Stimulated activated CD8-positive, alpha-beta memory T cell treated with anti-CD3 and anti-CD28 coated beads, Interleukin-4, amount 100 ng/mL, for 4 hours (primary cell): ENCODE data around the gene CFTR.
"Not testable (repeated sequence)": the region's sequence is repeated elsewhere in the genome, so short reads cannot be mapped to it uniquely, and the experiment has no call there.

Experiments
- DNase-seq, 2 donors: peaks; one replicate each; pipeline ENCODE4 v3.0.0-alpha.2; 2020; ENCODE audit warnings: low read depth in 2 of 2, low spot score in 1 of 2

Gene CFTR

GRCh38 chr7:117479225-117480054 is at the start of gene CFTR:
CFTR (plus strand) TSS chr7:117480025; CDS start chr7:117480095, 70 bp downstream.
- no peak for DNase-seq

- DNase-seq: no peak
These were observed 44.3 kb upstream of the CFTR start for GRCh38 chr7:117435475-117436043.

- DNase-seq: no peak
These were observed 35.2 kb upstream of the CFTR start for GRCh38 chr7:117444646-117445045.

- DNase-seq: no peak
These were observed 34.6 kb upstream of the CFTR start for GRCh38 chr7:117445206-117445605.

- no peak for DNase-seq
These were observed 33.5 kb upstream of the CFTR start for GRCh38 chr7:117446220-117446815.

GRCh38 chr7:117448655-117449054 is 31.2 kb upstream of the CFTR start:
- DNase-seq: no peak

- DNase-seq: no peak
These were observed 20.7 kb upstream of the CFTR start for GRCh38 chr7:117458977-117459583.

GRCh38 chr7:117459735-117460134 is 20.1 kb upstream of the CFTR start:
- DNase-seq: no peak

GRCh38 chr7:117460815-117461214 is 19.0 kb upstream of the CFTR start:
- not testable (repeated sequence) for DNase-seq

GRCh38 chr7:117468174-117468573 is 11.7 kb upstream of the CFTR start:
- DNase-seq: no peak

- DNase-seq: no peak
These were observed 9.0 kb upstream of the CFTR start for GRCh38 chr7:117470777-117471176.

GRCh38 chr7:117472335-117472734 is 7.5 kb upstream of the CFTR start:
- no peak for DNase-seq

- no peak for DNase-seq
These were observed 3.1 kb upstream of the CFTR start for GRCh38 chr7:117476557-117477215.

- no peak for DNase-seq
These were observed 995 bp upstream of the CFTR start for GRCh38 chr7:117478836-117479224.

- no peak for DNase-seq
These were observed 184 bp downstream of the CFTR start for GRCh38 chr7:117480055-117480362.

- DNase-seq: no peak
These were observed 1.2 kb downstream of the CFTR start for GRCh38 chr7:117480978-117481377.

GRCh38 chr7:117485118-117485620 is 5.3 kb downstream of the CFTR start:
- DNase-seq: no peak

GRCh38 chr7:117489016-117489415 is 9.2 kb downstream of the CFTR start:
- DNase-seq: no peak

- DNase-seq: no peak
These were observed 9.6 kb downstream of the CFTR start for GRCh38 chr7:117489430-117489829.

- DNase-seq: no peak
These were observed 10.1 kb downstream of the CFTR start for GRCh38 chr7:117489911-117490310.

- no peak for DNase-seq
These were observed 12.8 kb downstream of the CFTR start for GRCh38 chr7:117492649-117493048.
